ENCODE data around the gene PIH1D2.
"Not testable (repeated sequence)": the region's sequence is repeated elsewhere in the genome, so short reads cannot be mapped to it uniquely, and the experiment has no call there.

PIH1D2 gene

GRCh38 chr11:112057170-112057569 lies 16.6 kb downstream of the PIH1D2 start:
- FAIRE-seq, result no peak
- DNase-seq (ENCODE audit: low spot score), result no peak

- FAIRE-seq, result no peak
- no peak for DNase-seq (ENCODE audit: low spot score)
These were observed 22.0 kb downstream of the PIH1D2 start for GRCh38 chr11:112051768-112052167.

GRCh38 chr11:112050721-112051120 lies 23.1 kb downstream of the PIH1D2 start:
- DNase-seq (ENCODE audit: low spot score), result no peak
- FAIRE-seq, result no peak

- FAIRE-seq (no peak), DNase-seq (ENCODE audit: low spot score) (no peak)
These were observed 24.0 kb downstream of the PIH1D2 start for GRCh38 chr11:112049777-112050176.

- DNase-seq (ENCODE audit: low spot score); FAIRE-seq: not testable (repeated sequence)
These were observed 25.6 kb downstream of the PIH1D2 start for GRCh38 chr11:112048256-112048655.

- FAIRE-seq; DNase-seq (ENCODE audit: low spot score): not testable (repeated sequence)
These were observed 27.2 kb downstream of the PIH1D2 start for GRCh38 chr11:112046647-112047046.

GRCh38 chr11:112044961-112045360 lies 28.9 kb downstream of the PIH1D2 start:
- DNase-seq (ENCODE audit: low spot score) (no peak), FAIRE-seq (no peak)

- no peak for FAIRE-seq
- DNase-seq (ENCODE audit: low spot score), result no peak
These were observed 30.9 kb downstream of the PIH1D2 start for GRCh38 chr11:112042961-112043304.

GRCh38 chr11:112042161-112042960 lies 31.5 kb downstream of the PIH1D2 start:
- peak; percentile 20 for FAIRE-seq

GRCh38 chr11:112037527-112037926 lies 36.3 kb downstream of the PIH1D2 start:
- FAIRE-seq (no peak), DNase-seq (ENCODE audit: low spot score) (no peak)

More at GRCh38 chr11:112042161-112042960, 31.5 kb downstream of the PIH1D2 start:
- DNase-seq (ENCODE audit: low spot score), result peak; percentile 13

- DNase-seq (ENCODE audit: low spot score) (no peak), FAIRE-seq (no peak)
These were observed 39.9 kb downstream of the PIH1D2 start for GRCh38 chr11:112033902-112034301.

- FAIRE-seq, result no peak
- no peak for DNase-seq (ENCODE audit: low spot score)
These were observed 44.4 kb downstream of the PIH1D2 start for GRCh38 chr11:112029460-112029859.

GRCh38 chr11:112026784-112027410 lies 46.9 kb downstream of the PIH1D2 start:
- FAIRE-seq; DNase-seq (ENCODE audit: low spot score): not testable (repeated sequence)

- FAIRE-seq (no peak), DNase-seq (ENCODE audit: low spot score) (peak; percentile 30)
These were observed 48.1 kb downstream of the PIH1D2 start for GRCh38 chr11:112025707-112026106.

GRCh38 chr11:112024773-112025678 lies 48.8 kb downstream of the PIH1D2 start, which contains the start of gene DLAT:
Gene DLAT, plus strand, starts transcription at chr11:112025408. Its CDS starts 65 bp downstream, at chr11:112025473.
- FAIRE-seq (peak; percentile 96), DNase-seq (ENCODE audit: low spot score) (peak; percentile 89)

- DNase-seq (ENCODE audit: low spot score) (no peak), FAIRE-seq (peak; percentile 80)
These were observed 49.5 kb downstream of the PIH1D2 start for GRCh38 chr11:112024178-112024772.

- FAIRE-seq (no peak), DNase-seq (ENCODE audit: low spot score) (no peak)
These were observed 50.7 kb downstream of the PIH1D2 start for GRCh38 chr11:112023104-112023503.

GRCh38 chr11:112019066-112019465 lies 54.8 kb downstream of the PIH1D2 start:
- DNase-seq (ENCODE audit: low spot score) (no peak), FAIRE-seq (no peak)

All from urothelium cell line (cell line).